Activated T-cell treated with anti-CD3 and anti-CD28 coated beads, Interleukin-2, amount 50 U/mL, for 4 hours (primary cell): ENCODE results near the gene NOTCH4. TPM values are rescaled to one million over a fixed set of nuclear protein-coding genes. Genes with fewer than 3 reads are reported as not detected.
A peak's percentile ranks its signal among the peaks of the same experiment; 100 is the strongest.

Experiments used
- ATAC-seq, 2 donors: fragments of 200-7000 bp; cut with Tn5 transposase; one replicate each; pipeline ENCODE4 v1.10.0; 2021
- DNase-seq: peaks from one replicate; pipeline ENCODE4 v3.0.0-alpha.2; 2020
- H3K27me3 Mint-ChIP-seq: one replicate; pipeline ENCODE4 v1.8.0; 2021; ENCODE audit warnings: low read depth, mixed read lengths
- H3K36me3 Mint-ChIP-seq: one replicate; pipeline ENCODE4 v1.8.0; 2022; ENCODE audit warnings: mixed read lengths; ENCODE audit not compliant: insufficient read depth
- H3K4me1 Mint-ChIP-seq: one replicate; pipeline ENCODE4 v1.8.0; 2021; ENCODE audit warnings: low read depth, mixed read lengths
- H3K4me3 Mint-ChIP-seq: one replicate; pipeline ENCODE4 v1.8.0; 2021; ENCODE audit warnings: mild to moderate bottlenecking, moderate library complexity, mixed read lengths
- H3K9me3 Mint-ChIP-seq: one replicate; pipeline ENCODE4 v1.8.0; 2021; ENCODE audit warnings: mixed read lengths
- total RNA-seq, 3 donors: library from RNA; stranded (reverse); gene quantifications; one replicate each; pipeline ENCODE4 v1.2.1, GENCODE V29; 2021

Gene NOTCH4
- total RNA-seq, 3 donors from 2014 or later, result 0.40 to 0.58 (median 0.43) TPM

DNA sequence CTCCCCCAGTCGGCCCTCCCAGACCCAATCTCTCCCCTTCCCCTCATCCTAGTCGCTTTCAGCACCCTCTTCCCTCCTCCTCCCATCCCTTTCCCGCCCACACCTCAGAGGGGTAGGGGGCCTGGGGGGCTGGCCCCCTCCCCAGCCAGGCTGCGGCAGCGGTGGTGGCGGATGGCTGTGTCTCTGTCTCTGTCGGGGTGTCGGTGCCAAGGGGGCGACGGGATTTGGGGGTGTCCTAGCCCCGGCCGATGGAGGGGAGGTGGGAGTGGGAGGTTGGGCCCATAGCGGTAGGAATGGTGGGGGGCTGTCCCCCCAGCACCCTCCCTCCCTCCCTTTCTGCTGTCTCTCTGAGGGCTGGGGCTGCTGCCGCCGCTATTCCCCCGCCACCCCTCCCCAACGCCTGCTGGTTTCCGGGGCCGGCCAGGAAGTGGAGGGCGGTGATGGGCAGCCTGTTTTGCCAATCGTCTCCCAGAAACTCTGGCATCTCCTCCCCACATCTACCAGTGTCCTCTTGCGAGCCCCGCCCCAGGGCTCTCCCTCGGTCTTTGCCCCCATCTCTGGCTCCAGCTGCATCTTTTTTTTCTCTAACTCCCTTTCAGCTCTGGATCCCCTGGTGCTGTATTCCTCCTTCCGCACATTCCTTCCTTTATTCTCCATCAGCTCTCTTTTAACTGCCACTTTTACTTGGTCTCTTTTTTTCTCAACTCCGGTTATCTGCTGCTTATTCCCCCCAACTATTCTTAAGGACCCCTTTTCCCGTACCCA is 48.0 kb downstream of the NOTCH4 start, which contains the start of gene AGPAT1:
Gene AGPAT1 (minus strand): TSS at position 374 of the 765 bp plus-strand sequence. CDS start 4,588 bp downstream, outside the sequence.
- H3K9me3 Mint-ChIP-seq, result no peaks in the 10 kb centered on the region
- H3K27me3 Mint-ChIP-seq, result no peaks in the 10 kb centered on the region
- ATAC-seq, result peak; percentile 53 to 59
- peaks cover 13% of the 10 kb centered on the region for H3K36me3 Mint-ChIP-seq
- peak; percentile 94 for DNase-seq
- peaks cover 67% of the 10 kb centered on the region for H3K4me1 Mint-ChIP-seq
- H3K4me3 Mint-ChIP-seq, result peak within 1 kb of the TSS; percentile 92

GRCh38 chr6:32175322-32175710 is 48.6 kb downstream of the NOTCH4 start:
- Mint-ChIP-seq H3K36me3 (peaks cover 7% of the 10 kb centered on the region), H3K4me3 (peak overlapping the region; percentile 92), H3K27me3 (no peaks in the 10 kb centered on the region), H3K9me3 (no peaks in the 10 kb centered on the region), H3K4me1 (peaks cover 62% of the 10 kb centered on the region)
- no peak for DNase-seq
- no peak for ATAC-seq

DNA sequence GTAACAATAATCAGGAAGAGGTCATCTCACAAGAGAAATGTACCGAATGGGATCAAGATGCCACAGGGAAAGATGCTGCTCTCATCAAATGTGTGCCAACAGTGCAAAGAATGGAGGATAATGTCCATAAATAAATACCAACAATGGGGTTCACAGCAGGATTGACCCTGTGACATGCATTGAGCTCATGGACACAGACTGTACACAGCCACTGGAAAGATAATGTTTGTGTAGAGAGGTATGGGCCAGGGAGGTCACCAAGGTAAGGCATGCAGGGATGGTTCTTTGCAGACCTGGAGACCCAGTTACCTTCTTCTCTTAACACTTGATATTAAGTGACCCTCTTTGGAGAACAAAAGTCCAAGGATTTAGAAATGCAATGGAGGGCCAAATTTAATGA is 49.5 kb downstream of the NOTCH4 start:
- H3K36me3 Mint-ChIP-seq, result peaks cover 10% of the 10 kb centered on the region
- ATAC-seq, result no peak
- H3K4me1 Mint-ChIP-seq, result peaks cover 54% of the 10 kb centered on the region
- DNase-seq, result no peak
- no peaks in the 10 kb centered on the region for H3K27me3 Mint-ChIP-seq
- no peaks in the 10 kb centered on the region for H3K9me3 Mint-ChIP-seq
- H3K4me3 Mint-ChIP-seq, result peak overlapping the region; percentile 92

DNA sequence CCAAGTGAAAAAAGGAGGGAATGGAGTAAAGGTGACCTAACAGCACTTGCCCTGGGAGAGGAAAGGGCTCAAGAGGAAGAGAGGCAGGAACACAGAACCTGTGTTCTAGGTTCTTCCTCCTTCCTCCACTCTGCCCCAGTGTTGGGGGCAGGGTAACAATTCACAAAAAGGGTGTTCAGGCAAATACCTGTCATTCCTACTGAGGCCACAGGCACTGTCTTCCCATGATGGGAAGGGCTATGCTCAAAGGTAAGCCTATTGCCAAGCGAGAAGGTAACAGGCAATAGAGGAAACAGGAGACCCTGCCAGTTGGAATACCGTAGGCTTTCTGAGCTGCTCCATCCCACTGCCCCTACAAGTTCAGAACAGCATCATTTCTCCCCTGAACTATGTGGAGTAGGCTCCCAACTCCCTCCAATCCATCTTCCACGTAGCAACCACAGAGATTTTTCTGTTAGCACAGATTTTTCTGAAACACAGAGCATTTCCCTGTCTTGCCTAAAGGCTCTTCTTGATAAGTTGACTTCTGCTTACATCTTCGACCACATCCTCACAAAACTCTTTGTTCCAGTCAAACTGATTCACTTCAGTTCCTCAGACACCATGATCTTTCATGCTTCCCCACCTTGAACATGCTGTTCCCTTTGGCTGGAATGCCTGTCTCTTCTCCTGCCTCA is 50.7 kb downstream of the NOTCH4 start:
- Mint-ChIP-seq H3K36me3 (peaks cover 12% of the 10 kb centered on the region), H3K4me3 (peak overlapping the region; percentile 19), H3K27me3 (no peaks in the 10 kb centered on the region), H3K4me1 (peaks cover 44% of the 10 kb centered on the region), H3K9me3 (no peaks in the 10 kb centered on the region)
- DNase-seq (no peak), ATAC-seq (no peak)

- Mint-ChIP-seq H3K27me3 (no peaks in the 10 kb centered on the region), H3K36me3 (peaks cover 19% of the 10 kb centered on the region), H3K9me3 (no peaks in the 10 kb centered on the region), H3K4me1 (peaks cover 30% of the 10 kb centered on the region), H3K4me3 (no peak overlapping the region)
- DNase-seq, result no peak
- no peak for ATAC-seq
Measured at GRCh38 chr6:32171234-32171633, 52.6 kb downstream of the NOTCH4 start.

DNA sequence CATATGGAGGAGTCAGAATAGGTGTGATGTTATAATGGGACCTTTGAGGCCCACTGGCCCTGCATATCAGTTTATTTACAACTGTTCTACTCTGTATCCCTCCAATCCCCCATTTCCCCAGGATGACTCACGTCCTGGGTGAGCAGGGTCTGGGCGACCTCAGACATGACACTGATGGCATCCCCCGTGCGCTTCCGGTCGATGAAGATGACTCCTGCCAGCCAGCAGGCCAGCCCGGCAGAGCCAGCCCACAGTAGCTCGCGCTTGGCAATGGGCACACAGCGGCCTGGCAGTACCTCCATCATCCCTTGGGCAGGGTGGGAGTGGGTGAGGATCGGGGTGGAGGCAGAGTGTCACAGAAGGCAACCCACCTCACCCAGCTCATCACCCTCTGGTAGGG is 53.6 kb downstream of the NOTCH4 start:
- Mint-ChIP-seq H3K4me3 (no peak overlapping the region), H3K9me3 (no peaks in the 10 kb centered on the region), H3K36me3 (peaks cover 19% of the 10 kb centered on the region), H3K4me1 (peaks cover 27% of the 10 kb centered on the region), H3K27me3 (no peaks in the 10 kb centered on the region)
- DNase-seq (no peak), ATAC-seq (no peak)

- no peaks in the 10 kb centered on the region for H3K27me3 Mint-ChIP-seq
- no peak for ATAC-seq
- H3K4me3 Mint-ChIP-seq, result no peak overlapping the region
- peaks cover 19% of the 10 kb centered on the region for H3K36me3 Mint-ChIP-seq
- DNase-seq, result no peak
- H3K4me1 Mint-ChIP-seq, result peaks cover 15% of the 10 kb centered on the region
- H3K9me3 Mint-ChIP-seq, result no peaks in the 10 kb centered on the region
Measured at GRCh38 chr6:32168807-32169591, 54.9 kb downstream of the NOTCH4 start.

DNA sequence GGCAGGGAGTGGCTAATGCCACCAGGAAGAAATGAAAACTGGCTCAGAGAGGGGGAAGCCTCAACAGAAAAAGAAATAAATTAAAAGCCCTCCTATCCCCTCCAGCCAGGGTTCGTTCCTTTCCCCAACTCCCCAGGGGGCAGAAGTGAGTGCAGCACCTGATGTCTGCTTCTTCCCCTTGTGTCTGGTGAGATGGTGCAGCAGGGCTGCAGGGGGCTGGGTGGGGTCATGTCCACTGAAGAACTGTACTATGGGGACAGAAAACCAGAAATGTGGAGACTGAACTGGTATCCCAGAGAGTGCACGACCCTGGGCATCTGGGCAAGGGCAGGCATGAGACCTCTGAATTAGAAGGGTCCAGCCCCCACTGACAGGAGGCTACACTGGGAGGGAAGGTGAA is 55.5 kb downstream of the NOTCH4 start:
- Mint-ChIP-seq H3K4me3 (no peak overlapping the region), H3K27me3 (no peaks in the 10 kb centered on the region), H3K9me3 (no peaks in the 10 kb centered on the region), H3K36me3 (peaks cover 19% of the 10 kb centered on the region), H3K4me1 (peaks cover 9% of the 10 kb centered on the region)
- no peak for DNase-seq
- no peak for ATAC-seq

DNA sequence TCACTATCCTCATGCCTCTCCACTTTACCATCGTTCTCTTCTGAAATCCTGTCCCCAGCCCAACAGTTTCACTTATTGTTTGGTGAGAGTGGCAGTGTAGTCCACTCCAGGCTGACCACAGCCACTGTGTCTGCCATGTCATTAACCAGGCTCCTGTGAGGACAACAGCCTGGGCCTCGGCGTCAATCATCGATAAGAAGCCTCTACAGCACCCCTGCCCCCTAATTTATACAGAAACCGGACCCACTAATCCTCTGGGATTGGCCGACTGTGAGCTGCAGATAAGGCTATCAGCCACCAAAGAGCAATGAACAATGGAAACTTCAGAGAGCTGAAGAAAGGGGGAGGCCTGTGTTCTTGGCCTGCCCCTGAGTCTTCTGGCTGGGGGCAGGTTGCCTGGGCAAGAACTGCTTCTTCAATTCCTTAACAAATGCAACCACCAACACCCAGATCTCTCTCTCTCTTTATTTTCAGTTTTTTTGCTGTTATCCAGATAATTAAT is 56.1 kb downstream of the NOTCH4 start:
- ATAC-seq, result no peak
- Mint-ChIP-seq H3K4me3 (no peak overlapping the region), H3K4me1 (peaks cover 3% of the 10 kb centered on the region), H3K9me3 (no peaks in the 10 kb centered on the region), H3K27me3 (no peaks in the 10 kb centered on the region), H3K36me3 (peaks cover 19% of the 10 kb centered on the region)
- no peak for DNase-seq

DNA sequence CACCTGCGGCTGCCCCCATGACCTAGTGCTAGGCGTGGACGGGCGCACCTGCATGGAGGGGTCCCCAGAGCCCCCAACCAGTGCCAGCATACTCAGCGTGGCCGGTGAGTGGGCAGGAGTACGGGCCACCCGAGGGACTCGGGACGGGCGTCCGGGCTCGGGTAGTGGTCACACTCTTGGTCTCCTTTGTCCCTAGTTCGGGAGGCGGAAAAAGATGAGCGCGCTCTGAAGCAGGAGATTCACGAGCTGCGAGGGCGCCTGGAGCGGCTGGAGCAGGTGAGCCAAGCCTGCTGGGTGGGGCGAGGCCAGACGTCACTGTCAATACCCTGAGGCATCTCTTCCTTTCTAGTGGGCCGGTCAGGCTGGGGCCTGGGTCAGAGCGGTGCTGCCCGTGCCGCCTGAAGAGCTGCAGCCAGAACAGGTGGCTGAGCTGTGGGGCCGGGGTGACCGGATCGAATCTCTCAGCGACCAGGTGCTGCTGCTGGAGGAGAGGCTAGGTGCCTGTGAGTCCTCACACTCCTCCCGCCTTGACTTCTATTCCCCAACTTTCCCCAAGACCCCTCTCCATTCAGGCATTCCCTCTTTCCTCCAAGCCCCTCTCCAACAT is 56.6 kb downstream of the NOTCH4 start:
- no peaks in the 10 kb centered on the region for H3K4me1 Mint-ChIP-seq
- H3K9me3 Mint-ChIP-seq, result no peaks in the 10 kb centered on the region
- no peaks in the 10 kb centered on the region for H3K27me3 Mint-ChIP-seq
- H3K36me3 Mint-ChIP-seq, result peaks cover 19% of the 10 kb centered on the region
- no peak for ATAC-seq
- H3K4me3 Mint-ChIP-seq, result no peak overlapping the region
- no peak for DNase-seq

GRCh38 chr6:32166411-32167061 is 57.3 kb downstream of the NOTCH4 start:
- peaks cover 19% of the 10 kb centered on the region for H3K36me3 Mint-ChIP-seq
- H3K9me3 Mint-ChIP-seq, result no peaks in the 10 kb centered on the region
- no peak for ATAC-seq
- no peaks in the 10 kb centered on the region for H3K4me1 Mint-ChIP-seq
- H3K27me3 Mint-ChIP-seq, result no peaks in the 10 kb centered on the region
- no peak for DNase-seq
- no peak overlapping the region for H3K4me3 Mint-ChIP-seq

GRCh38 chr6:32164295-32164694 is 59.6 kb downstream of the NOTCH4 start, which contains the start of gene EGFL8:
TSS of gene EGFL8 (plus strand) at chr6:32164595. CDS start at chr6:32166166, 1,571 bp downstream.
- DNase-seq, result no peak
- H3K9me3 Mint-ChIP-seq, result no peaks in the 10 kb centered on the region
- H3K36me3 Mint-ChIP-seq, result peaks cover 8% of the 10 kb centered on the region
- no peaks in the 10 kb centered on the region for H3K27me3 Mint-ChIP-seq
- H3K4me1 Mint-ChIP-seq, result no peaks in the 10 kb centered on the region
- no peak within 1 kb of the TSS for H3K4me3 Mint-ChIP-seq
- no peak for ATAC-seq

DNA sequence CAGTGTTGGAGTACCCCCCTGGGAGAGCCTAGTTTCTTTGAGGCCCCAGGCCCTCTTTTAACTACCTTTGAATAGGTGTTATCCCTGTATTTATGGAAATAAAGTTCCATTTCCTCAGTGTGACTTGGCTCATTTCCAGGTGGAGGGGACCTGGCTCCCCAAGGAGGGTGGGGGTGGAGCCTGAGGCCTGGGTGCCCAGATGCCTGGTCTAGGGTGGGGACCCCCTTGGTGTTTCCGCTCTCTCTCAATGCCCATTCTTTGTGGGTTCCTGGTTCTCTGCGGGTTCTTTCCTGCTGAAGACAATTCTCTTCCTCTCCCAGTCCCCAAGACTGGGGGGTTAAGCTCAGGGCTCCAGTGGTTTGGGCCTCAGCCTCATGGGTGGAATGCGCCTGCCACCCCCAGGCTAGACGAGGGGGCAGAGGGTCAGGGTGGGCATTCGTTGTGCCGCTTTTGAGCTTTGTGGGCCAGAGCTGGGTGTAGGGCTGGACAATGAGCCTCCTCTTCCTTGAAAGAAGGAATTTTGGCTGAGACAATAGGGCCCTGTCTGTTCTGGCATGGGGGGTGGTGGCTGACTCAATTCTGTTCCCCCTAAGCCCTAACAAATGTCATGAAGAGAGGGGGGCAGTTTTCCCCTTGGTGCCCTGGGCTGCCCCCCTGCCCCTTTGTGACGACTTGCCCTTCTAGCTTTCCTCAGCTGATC is 60.2 kb downstream of the NOTCH4 start:
- Mint-ChIP-seq H3K9me3 (no peaks in the 10 kb centered on the region), H3K27me3 (no peaks in the 10 kb centered on the region), H3K4me1 (no peaks in the 10 kb centered on the region), H3K36me3 (peaks cover 8% of the 10 kb centered on the region), H3K4me3 (no peak overlapping the region)
- ATAC-seq (no peak), DNase-seq (no peak)
